ENCODE measurements around the gene MOGAT1. TPM values are rescaled to one million over a fixed set of nuclear protein-coding genes. Genes with fewer than 3 reads are reported as not detected.
A peak's percentile ranks its signal among the peaks of the same experiment; 100 is the strongest.
"Not testable (repeated sequence)": the region's sequence is repeated elsewhere in the genome, so short reads cannot be mapped to it uniquely, and the experiment has no call there.

The MOGAT1 gene
- polyA plus RNA-seq, 6 donors from 2014 or later, result not detected

DNA sequence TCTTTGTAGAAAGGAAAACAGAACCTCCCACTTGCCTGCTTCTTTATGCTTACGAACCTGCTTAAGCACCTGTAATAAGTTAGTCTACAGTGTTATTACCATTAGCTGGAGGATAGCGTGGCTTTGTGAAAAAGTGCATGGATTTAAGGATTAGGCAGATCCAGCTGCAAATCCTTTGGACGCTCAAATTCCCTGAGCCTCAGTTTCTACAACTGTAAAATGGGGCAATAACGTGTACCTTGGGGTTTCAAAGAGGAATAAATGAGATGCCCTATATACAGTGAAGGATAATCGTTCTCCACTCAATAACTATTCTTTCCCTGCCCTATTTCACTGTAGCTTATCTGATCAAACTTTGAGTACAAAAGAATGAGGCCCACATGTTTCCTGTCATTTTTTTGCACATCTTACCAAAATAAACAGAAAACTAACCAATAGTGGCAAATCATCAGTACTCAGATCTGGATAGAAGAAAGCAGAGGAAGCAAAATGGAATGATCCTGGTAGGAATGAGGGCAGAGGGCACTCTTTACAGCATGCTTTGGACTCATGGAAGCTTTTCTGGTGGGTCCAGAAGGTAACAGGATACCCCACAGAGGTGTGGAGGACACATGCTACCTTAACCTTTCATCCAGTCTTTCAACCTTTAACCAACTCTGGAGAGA lies 14.8 kb downstream of the MOGAT1 start:
- H3K4me3 Mint-ChIP-seq, result no peak overlapping the region
- ATAC-seq (ENCODE audit: low read depth in 2 of 2) (no peak), DNase-seq (no peak)
- H3K27ac Mint-ChIP-seq, result no peak overlapping the region
- peaks cover 14 to 21% (median 14%) of the 10 kb centered on the region in 3 donors for H3K27me3 Mint-ChIP-seq
- peaks cover 0 to 7% (median 6%) of the 10 kb centered on the region in 3 donors for H3K4me1 Mint-ChIP-seq
- no peaks in the 10 kb centered on the region for H3K9me3 Mint-ChIP-seq
- H3K36me3 Mint-ChIP-seq, result no peaks in the 10 kb centered on the region

DNA sequence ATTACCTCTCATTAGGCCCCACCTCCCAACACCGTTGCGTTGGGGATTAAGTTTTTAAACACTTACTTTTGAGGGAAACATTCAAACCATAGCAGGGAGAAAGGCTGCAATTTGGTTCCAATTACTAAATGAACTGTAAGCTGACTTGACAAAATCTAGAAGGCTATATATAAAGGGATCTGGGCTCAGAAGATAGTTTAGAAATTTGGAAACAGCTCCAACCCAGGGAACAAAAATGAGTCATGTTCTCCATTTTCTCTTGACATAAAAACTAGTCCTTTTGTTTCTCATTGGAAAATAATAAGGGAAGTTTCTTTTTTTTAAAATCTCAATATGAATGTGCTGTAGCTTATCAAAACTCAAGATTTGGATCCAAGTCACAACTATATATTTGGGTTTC lies 17.5 kb downstream of the MOGAT1 start:
- H3K27me3 Mint-ChIP-seq, result peaks cover 0 to 5% (median 4%) of the 10 kb centered on the region in 3 donors
- no peaks in the 10 kb centered on the region for H3K9me3 Mint-ChIP-seq
- H3K27ac Mint-ChIP-seq, result no peak overlapping the region
- no peak for ATAC-seq (ENCODE audit: low read depth in 2 of 2)
- H3K4me1 Mint-ChIP-seq, result peaks cover 0 to 7% (median 6%) of the 10 kb centered on the region in 3 donors
- no peak overlapping the region for H3K4me3 Mint-ChIP-seq
- no peaks in the 10 kb centered on the region for H3K36me3 Mint-ChIP-seq
- DNase-seq, result no peak

GRCh38 chr2:222689322-222689721 lies 17.9 kb downstream of the MOGAT1 start:
- Mint-ChIP-seq H3K9me3 (no peaks in the 10 kb centered on the region), H3K4me1 (peaks cover 0 to 7% (median 6%) of the 10 kb centered on the region in 3 donors), H3K27me3 (peaks cover 0 to 5% (median 4%) of the 10 kb centered on the region in 3 donors), H3K36me3 (no peaks in the 10 kb centered on the region), H3K27ac (no peak overlapping the region), H3K4me3 (no peak overlapping the region)
- ATAC-seq (ENCODE audit: low read depth in 2 of 2) (no peak), DNase-seq (no peak)

DNA sequence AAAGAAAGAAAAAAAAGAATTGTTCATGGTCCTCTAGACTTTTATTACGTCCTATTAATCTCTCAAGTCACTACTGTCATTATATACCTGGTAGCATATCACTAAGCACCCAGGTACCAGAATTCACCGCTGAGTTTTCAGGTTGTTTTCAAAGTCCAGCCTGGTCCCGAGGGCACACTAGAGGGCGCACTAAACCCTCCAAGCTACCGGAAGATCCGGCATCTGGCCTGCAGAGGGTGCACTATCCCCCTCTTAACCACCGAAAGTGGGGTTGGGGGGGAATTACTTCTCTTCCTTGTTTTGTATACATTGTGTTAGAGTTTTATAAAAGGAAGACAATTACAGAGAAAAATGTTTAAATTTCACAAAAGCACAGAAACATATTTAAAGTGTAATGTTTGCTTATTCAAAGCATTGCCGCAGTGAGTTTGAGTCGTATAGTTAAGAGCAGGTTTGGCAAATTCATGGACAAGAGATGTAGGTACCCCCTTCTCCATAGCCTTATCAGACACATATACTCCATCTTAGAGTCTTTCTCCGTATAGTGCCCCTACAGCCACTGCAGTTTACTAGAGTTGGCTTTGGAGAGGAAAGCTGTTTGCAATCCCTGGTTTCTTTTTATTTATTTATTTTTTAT lies 19.2 kb downstream of the MOGAT1 start:
- H3K4me1 Mint-ChIP-seq, result peaks cover 0 to 7% (median 6%) of the 10 kb centered on the region in 3 donors
- no peaks in the 10 kb centered on the region for H3K36me3 Mint-ChIP-seq
- ATAC-seq (ENCODE audit: low read depth in 2 of 2) (peak; percentile 98 to 99), DNase-seq (peak; percentile 79)
- no peak overlapping the region for H3K4me3 Mint-ChIP-seq
- no peaks in the 10 kb centered on the region for H3K9me3 Mint-ChIP-seq
- no peak overlapping the region for H3K27ac Mint-ChIP-seq
- peaks cover 0 to 4% (median 0%) of the 10 kb centered on the region in 3 donors for H3K27me3 Mint-ChIP-seq

GRCh38 chr2:222693413-222693812 lies 22.0 kb downstream of the MOGAT1 start:
- H3K4me1 Mint-ChIP-seq; ATAC-seq (ENCODE audit: low read depth in 2 of 2); H3K9me3 Mint-ChIP-seq; H3K27me3 Mint-ChIP-seq; H3K4me3 Mint-ChIP-seq; H3K36me3 Mint-ChIP-seq; DNase-seq: not testable (repeated sequence)
- H3K27ac Mint-ChIP-seq, result peak overlapping the region in 1 of 6 donors; percentile 16

GRCh38 chr2:222693837-222694236 lies 22.4 kb downstream of the MOGAT1 start:
- no peak for ATAC-seq (ENCODE audit: low read depth in 2 of 2)

GRCh38 chr2:222698276-222698675 lies 26.8 kb downstream of the MOGAT1 start:
- H3K36me3 Mint-ChIP-seq, result no peaks in the 10 kb centered on the region
- H3K9me3 Mint-ChIP-seq, result no peaks in the 10 kb centered on the region
- peaks cover 16 to 20% (median 17%) of the 10 kb centered on the region in 3 donors for H3K27me3 Mint-ChIP-seq
- ATAC-seq (ENCODE audit: low read depth in 2 of 2) (no peak), DNase-seq (no peak)
- peaks cover 0 to 10% (median 2%) of the 10 kb centered on the region in 3 donors for H3K4me1 Mint-ChIP-seq
- H3K27ac Mint-ChIP-seq, result no peak overlapping the region
- H3K4me3 Mint-ChIP-seq, result no peak overlapping the region

More at GRCh38 chr2:222693837-222694236, 22.4 kb downstream of the MOGAT1 start:
- no peak overlapping the region for H3K4me3 Mint-ChIP-seq
- H3K27me3 Mint-ChIP-seq, result peaks cover 0 to 7% (median 6%) of the 10 kb centered on the region in 3 donors
- H3K4me1 Mint-ChIP-seq, result peaks cover 0 to 7% (median 6%) of the 10 kb centered on the region in 3 donors
- no peak for DNase-seq
- H3K9me3 Mint-ChIP-seq, result no peaks in the 10 kb centered on the region
- no peaks in the 10 kb centered on the region for H3K36me3 Mint-ChIP-seq
- H3K27ac Mint-ChIP-seq, result no peak overlapping the region

GRCh38 chr2:222701233-222701632 lies 29.8 kb downstream of the MOGAT1 start:
- ATAC-seq (ENCODE audit: low read depth in 2 of 2) (no peak), DNase-seq (no peak)
- H3K36me3 Mint-ChIP-seq, result no peaks in the 10 kb centered on the region
- peak overlapping the region in 1 of 6 donors; percentile 64 for H3K27ac Mint-ChIP-seq
- H3K9me3 Mint-ChIP-seq, result no peaks in the 10 kb centered on the region
- peaks cover 0 to 10% (median 2%) of the 10 kb centered on the region in 3 donors for H3K4me1 Mint-ChIP-seq
- H3K4me3 Mint-ChIP-seq, result no peak overlapping the region
- peaks cover 17 to 26% (median 20%) of the 10 kb centered on the region in 3 donors for H3K27me3 Mint-ChIP-seq

DNA sequence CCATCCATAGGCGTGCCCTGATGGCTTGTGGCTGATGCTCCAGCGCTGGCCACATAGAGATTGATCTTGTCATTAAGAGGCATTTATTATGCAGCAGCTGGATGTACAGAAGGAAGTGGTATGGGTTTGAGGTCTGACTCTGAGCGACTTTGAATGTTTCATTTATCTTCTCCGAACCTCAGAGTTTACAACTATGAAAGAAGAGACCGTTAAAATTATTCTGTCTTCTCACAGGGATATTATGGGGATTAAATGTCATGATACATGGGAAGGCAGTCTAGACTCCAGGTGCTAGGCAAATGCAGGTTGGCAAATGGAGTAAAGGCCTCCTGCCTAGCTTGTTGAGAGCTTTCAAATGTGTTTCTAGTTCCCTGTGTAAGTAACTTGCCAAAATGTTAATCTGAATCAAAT lies 30.3 kb downstream of the MOGAT1 start:
- DNase-seq, result no peak
- Mint-ChIP-seq H3K36me3 (no peaks in the 10 kb centered on the region), H3K4me3 (no peak overlapping the region), H3K27ac (no peak overlapping the region), H3K4me1 (peaks cover 0 to 10% (median 2%) of the 10 kb centered on the region in 3 donors), H3K9me3 (no peaks in the 10 kb centered on the region), H3K27me3 (peaks cover 16 to 26% (median 17%) of the 10 kb centered on the region in 3 donors)
- no peak for ATAC-seq (ENCODE audit: low read depth in 2 of 2)

DNA sequence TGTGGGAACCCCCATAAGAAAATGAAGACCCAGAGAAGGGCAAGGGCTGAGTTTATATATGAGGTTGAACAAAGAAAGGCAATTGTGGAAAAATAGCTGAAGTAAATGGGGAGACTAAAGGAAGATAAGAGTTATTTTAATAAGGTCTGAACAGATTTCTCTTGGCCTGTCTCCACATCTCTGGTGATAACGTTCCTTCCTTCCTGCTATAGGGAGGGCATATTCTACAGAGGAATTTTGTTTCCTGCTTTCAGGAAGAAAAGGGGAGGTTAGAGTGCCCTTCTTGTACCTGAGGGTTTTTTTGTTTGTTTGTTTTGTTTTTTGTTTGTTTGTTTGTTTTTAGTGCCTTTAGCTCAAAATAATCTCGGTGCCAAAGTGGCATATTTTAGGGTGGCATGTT lies 31.6 kb downstream of the MOGAT1 start:
- no peak overlapping the region for H3K27ac Mint-ChIP-seq
- H3K4me1 Mint-ChIP-seq, result peaks cover 0 to 16% (median 9%) of the 10 kb centered on the region in 3 donors
- H3K9me3 Mint-ChIP-seq, result no peaks in the 10 kb centered on the region
- ATAC-seq (ENCODE audit: low read depth in 2 of 2) (no peak), DNase-seq (no peak)
- no peaks in the 10 kb centered on the region for H3K36me3 Mint-ChIP-seq
- H3K27me3 Mint-ChIP-seq, result peaks cover 14 to 22% (median 17%) of the 10 kb centered on the region in 3 donors
- H3K4me3 Mint-ChIP-seq, result no peak overlapping the region

DNA sequence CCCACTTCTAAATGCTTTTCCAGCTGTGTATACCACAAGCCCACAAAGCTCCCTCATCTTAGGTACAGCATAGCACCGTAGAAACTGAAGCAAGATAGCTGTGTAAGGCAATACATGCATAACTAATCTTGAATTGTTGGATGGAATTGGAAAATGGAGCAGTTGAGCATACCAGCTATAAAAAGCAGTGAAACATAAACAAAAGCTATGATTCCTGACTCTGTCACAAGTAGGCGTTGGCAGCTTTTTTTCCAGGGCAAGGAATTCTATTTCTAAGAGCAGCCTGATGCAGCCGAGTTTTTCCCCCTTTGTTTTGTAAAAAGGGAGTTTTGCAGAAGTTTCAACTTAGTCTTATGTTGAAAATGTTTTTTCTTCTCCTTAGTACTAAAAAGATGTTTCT lies 32.4 kb downstream of the MOGAT1 start:
- Mint-ChIP-seq H3K27ac (no peak overlapping the region), H3K9me3 (no peaks in the 10 kb centered on the region), H3K4me1 (peaks cover 0 to 17% (median 12%) of the 10 kb centered on the region in 3 donors), H3K36me3 (no peaks in the 10 kb centered on the region), H3K4me3 (no peak overlapping the region), H3K27me3 (peaks cover 14 to 19% (median 17%) of the 10 kb centered on the region in 3 donors)
- DNase-seq, result no peak
- no peak for ATAC-seq (ENCODE audit: low read depth in 2 of 2)

- Mint-ChIP-seq H3K9me3 (no peaks in the 10 kb centered on the region), H3K36me3 (no peaks in the 10 kb centered on the region), H3K4me1 (peaks cover 7 to 18% (median 18%) of the 10 kb centered on the region in 3 donors), H3K4me3 (peak overlapping the region in 1 of 8 donors; percentile 15), H3K27me3 (peaks cover 5 to 18% (median 14%) of the 10 kb centered on the region in 3 donors), H3K27ac (peak overlapping the region in 1 of 6 donors; percentile 11)
- DNase-seq (no peak), ATAC-seq (ENCODE audit: low read depth in 2 of 2) (no peak)
These were observed 35.2 kb downstream of the MOGAT1 start for GRCh38 chr2:222706616-222707015.

GRCh38 chr2:222707102-222707688 lies 35.7 kb downstream of the MOGAT1 start:
- Mint-ChIP-seq H3K9me3 (no peaks in the 10 kb centered on the region), H3K36me3 (no peaks in the 10 kb centered on the region), H3K27me3 (peaks cover 0 to 14% (median 9%) of the 10 kb centered on the region in 3 donors), H3K4me3 (peak overlapping the region in 1 of 8 donors; percentile 15), H3K4me1 (peaks cover 7 to 18% (median 15%) of the 10 kb centered on the region in 3 donors), H3K27ac (peak overlapping the region in 1 of 6 donors; percentile 11)
- DNase-seq (no peak), ATAC-seq (ENCODE audit: low read depth in 2 of 2) (no peak)

All from naive B cell (primary cell).